ENCODE results near the gene SCGB1D2.

The SCGB1D2 gene

DNA sequence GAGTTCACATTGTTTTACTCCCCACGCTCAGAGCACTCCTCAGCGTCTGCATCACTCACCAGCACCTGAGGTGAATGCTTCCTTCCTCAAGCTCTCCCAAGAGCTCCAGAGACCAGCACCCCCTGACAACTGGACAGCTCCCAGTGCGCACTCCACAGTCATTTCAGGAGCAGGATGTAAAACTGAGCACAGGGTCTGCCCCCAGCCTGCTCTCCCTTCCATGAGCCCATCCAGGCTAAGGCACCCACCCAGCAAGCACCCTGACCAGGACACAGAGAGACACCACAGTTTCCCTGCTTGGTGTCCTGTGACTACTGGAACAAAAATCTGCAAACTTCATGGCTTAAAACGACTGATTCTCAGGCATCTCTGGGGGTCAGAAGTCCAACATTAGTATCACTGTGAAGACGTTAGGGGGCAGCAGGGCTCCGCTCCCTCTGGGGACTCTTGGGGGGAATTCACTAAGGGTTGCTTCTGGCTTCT, 3.3 kb downstream of the SCGB1D2 start:
- TF ChIP-seq, protein P1, sequence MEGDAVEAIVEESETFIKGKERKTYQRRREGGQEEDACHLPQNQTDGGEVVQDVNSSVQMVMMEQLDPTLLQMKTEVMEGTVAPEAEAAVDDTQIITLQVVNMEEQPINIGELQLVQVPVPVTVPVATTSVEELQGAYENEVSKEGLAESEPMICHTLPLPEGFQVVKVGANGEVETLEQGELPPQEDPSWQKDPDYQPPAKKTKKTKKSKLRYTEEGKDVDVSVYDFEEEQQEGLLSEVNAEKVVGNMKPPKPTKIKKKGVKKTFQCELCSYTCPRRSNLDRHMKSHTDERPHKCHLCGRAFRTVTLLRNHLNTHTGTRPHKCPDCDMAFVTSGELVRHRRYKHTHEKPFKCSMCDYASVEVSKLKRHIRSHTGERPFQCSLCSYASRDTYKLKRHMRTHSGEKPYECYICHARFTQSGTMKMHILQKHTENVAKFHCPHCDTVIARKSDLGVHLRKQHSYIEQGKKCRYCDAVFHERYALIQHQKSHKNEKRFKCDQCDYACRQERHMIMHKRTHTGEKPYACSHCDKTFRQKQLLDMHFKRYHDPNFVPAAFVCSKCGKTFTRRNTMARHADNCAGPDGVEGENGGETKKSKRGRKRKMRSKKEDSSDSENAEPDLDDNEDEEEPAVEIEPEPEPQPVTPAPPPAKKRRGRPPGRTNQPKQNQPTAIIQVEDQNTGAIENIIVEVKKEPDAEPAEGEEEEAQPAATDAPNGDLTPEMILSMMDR (IDR thresholded peaks at IDR 0.05; ENCODE audit: low read depth, low read length) = peak; percentile 68
- TF ChIP-seq EZH2phosphoT487 (IDR thresholded peaks at IDR 0.05; ENCODE audit: low read depth) = no peak
- H2AFZ ChIP-seq (ENCODE audit: low read depth, low read length) = no peak overlapping the region
- 0 out of 2 replicates have a peak, but pooled peaks cover 5% of the 10 kb centered on the region for H4K20me1 ChIP-seq (ENCODE audit: insufficient read depth, low read length)

GRCh38 chr11:62251698-62252097, 9.7 kb downstream of the SCGB1D2 start:
- Histone ChIP-seq H4K20me1 (ENCODE audit: insufficient read depth, low read length) (no peaks in the 10 kb centered on the region), H3K4me2 (ENCODE audit: low read length) (no peak overlapping the region), H3K27me3 (ENCODE audit: low read depth, low read length) (peaks cover 21% of the 10 kb centered on the region), H3K9ac (ENCODE audit: low read length) (no peak overlapping the region), H3K4me3 (ENCODE audit: low read length) (no peak overlapping the region), H3K79me2 (ENCODE audit: low read length) (no peaks in the 10 kb centered on the region), H3K36me3 (replicated peaks; ENCODE audit: low read depth, low read length) (no peaks in the 10 kb centered on the region), H3K9me3 (ENCODE audit: insufficient read depth, low read length) (peaks cover 19% of the 10 kb centered on the region; the same call in 1 of the 2 replicates), H2AFZ (ENCODE audit: low read depth, low read length) (no peak overlapping the region), H3K27ac (ENCODE audit: low read length) (no peak overlapping the region), H3K4me1 (ENCODE audit: low read length) (no peaks in the 10 kb centered on the region)
- TF ChIP-seq, protein P1 (IDR thresholded peaks at IDR 0.05; ENCODE audit: low read depth, low read length) = no peak
- TF ChIP-seq EZH2phosphoT487 (IDR thresholded peaks at IDR 0.05; ENCODE audit: low read depth) = no peak

More for the DNA sequence above, 3.3 kb downstream of the SCGB1D2 start:
- Histone ChIP-seq H3K79me2 (ENCODE audit: low read length) (no peaks in the 10 kb centered on the region), H3K27me3 (ENCODE audit: low read depth, low read length) (peaks cover 19% of the 10 kb centered on the region), H3K9ac (ENCODE audit: low read length) (no peak overlapping the region), H3K4me3 (ENCODE audit: low read length) (no peak overlapping the region), H3K36me3 (replicated peaks; ENCODE audit: low read depth, low read length) (no peaks in the 10 kb centered on the region), H3K4me2 (ENCODE audit: low read length) (peak overlapping the region; percentile 28; the same call in 1 of the 2 replicates), H3K27ac (ENCODE audit: low read length) (no peak overlapping the region), H3K9me3 (ENCODE audit: insufficient read depth, low read length) (no peaks in the 10 kb centered on the region), H3K4me1 (ENCODE audit: low read length) (peaks cover 8% of the 10 kb centered on the region)

- Histone ChIP-seq H3K36me3 (replicated peaks; ENCODE audit: low read depth, low read length) (no peaks in the 10 kb centered on the region), H3K27ac (ENCODE audit: low read length) (no peak overlapping the region), H3K9ac (ENCODE audit: low read length) (no peak overlapping the region), H3K4me3 (ENCODE audit: low read length) (no peak overlapping the region), H3K4me2 (ENCODE audit: low read length) (no peak overlapping the region), H2AFZ (ENCODE audit: low read depth, low read length) (no peak overlapping the region), H3K4me1 (ENCODE audit: low read length) (no peaks in the 10 kb centered on the region), H3K79me2 (ENCODE audit: low read length) (no peaks in the 10 kb centered on the region), H4K20me1 (ENCODE audit: insufficient read depth, low read length) (no peaks in the 10 kb centered on the region), H3K9me3 (ENCODE audit: insufficient read depth, low read length) (peaks cover 19% of the 10 kb centered on the region; the same call in 1 of the 2 replicates), H3K27me3 (ENCODE audit: low read depth, low read length) (peaks cover 30% of the 10 kb centered on the region)
- TF ChIP-seq, protein P1 (IDR thresholded peaks at IDR 0.05; ENCODE audit: low read depth, low read length) = no peak
- TF ChIP-seq EZH2phosphoT487 (IDR thresholded peaks at IDR 0.05; ENCODE audit: low read depth) = no peak
Measured at GRCh38 chr11:62253999-62254542, 12.0 kb downstream of the SCGB1D2 start.

- no peaks in the 10 kb centered on the region for H3K4me1 ChIP-seq (ENCODE audit: low read length)
- TF ChIP-seq, protein P1 (IDR thresholded peaks at IDR 0.05; ENCODE audit: low read depth, low read length) = no peak
- no peak for TF ChIP-seq EZH2phosphoT487 (IDR thresholded peaks at IDR 0.05; ENCODE audit: low read depth)
- H3K27ac ChIP-seq (ENCODE audit: low read length) = no peak overlapping the region
- no peak overlapping the region for H3K9ac ChIP-seq (ENCODE audit: low read length)
- no peak overlapping the region for H2AFZ ChIP-seq (ENCODE audit: low read depth, low read length)
- peaks cover 35% of the 10 kb centered on the region for H3K27me3 ChIP-seq (ENCODE audit: low read depth, low read length)
- no peaks in the 10 kb centered on the region for H3K36me3 ChIP-seq (replicated peaks; ENCODE audit: low read depth, low read length)
- no peaks in the 10 kb centered on the region for H4K20me1 ChIP-seq (ENCODE audit: insufficient read depth, low read length)
- H3K9me3 ChIP-seq (ENCODE audit: insufficient read depth, low read length) = peaks cover 18% of the 10 kb centered on the region; the same call in 1 of the 2 replicates
- H3K4me2 ChIP-seq (ENCODE audit: low read length) = no peak overlapping the region
- H3K79me2 ChIP-seq (ENCODE audit: low read length) = no peaks in the 10 kb centered on the region
- no peak overlapping the region for H3K4me3 ChIP-seq (ENCODE audit: low read length)
Measured at GRCh38 chr11:62256281-62256680, 14.2 kb downstream of the SCGB1D2 start.

All from OCI-LY3 (cell line).